Suprapubic skin (tissue), 3 donors: ENCODE measurements around the gene WDR33.

Experiments used
- EP300 ChIP-seq: sonication (generic); formaldehyde crosslinking; IDR thresholded peaks from one replicate; pipeline ENCODE4 v1.6.1; 2017; ENCODE audit warnings: antibody characterized with exemption
- POLR2A ChIP-seq, 2 donors: fragments of 450-650 bp; IDR thresholded peaks; one replicate each; pipeline ENCODE4 v1.6.1; 2017; ENCODE audit warnings: antibody characterized with exemption in 2 of 2, mild to moderate bottlenecking in 2 of 2, moderate library complexity in 2 of 2
- TF ChIP-seq, protein P1 (sequence below), 2 donors: fragments of 200-600 bp in 1 of 2; fragments of 450-650 bp in 1 of 2; sonication (generic) in 1 of 2; IDR thresholded peaks; one replicate each; pipeline ENCODE4 v1.5.1; 2016 to 2019; ENCODE audit warnings: antibody characterized with exemption in 2 of 2, mild to moderate bottlenecking in 1 of 2, moderate library complexity in 1 of 2

DNA sequence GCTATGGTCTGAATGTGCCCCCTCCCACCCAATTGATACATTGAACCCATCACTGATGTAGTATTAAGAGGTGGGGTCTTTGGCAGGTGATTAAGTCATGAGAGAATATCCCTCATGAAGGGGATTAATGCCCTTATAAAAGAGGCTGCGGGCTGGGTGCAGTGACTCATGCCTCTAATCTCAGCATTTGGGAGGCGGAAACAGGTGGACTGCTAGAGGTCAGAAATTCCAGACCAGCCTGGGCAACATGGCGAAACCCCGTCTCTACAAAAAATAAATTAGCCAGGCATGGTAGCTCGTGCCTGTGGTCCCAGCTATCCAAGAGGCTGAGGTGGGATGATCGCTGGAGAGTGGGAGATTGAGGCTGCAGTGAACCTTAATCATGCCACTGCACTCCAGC, 32.7 kb upstream of the WDR33 start:
- TF ChIP-seq, protein P1, sequence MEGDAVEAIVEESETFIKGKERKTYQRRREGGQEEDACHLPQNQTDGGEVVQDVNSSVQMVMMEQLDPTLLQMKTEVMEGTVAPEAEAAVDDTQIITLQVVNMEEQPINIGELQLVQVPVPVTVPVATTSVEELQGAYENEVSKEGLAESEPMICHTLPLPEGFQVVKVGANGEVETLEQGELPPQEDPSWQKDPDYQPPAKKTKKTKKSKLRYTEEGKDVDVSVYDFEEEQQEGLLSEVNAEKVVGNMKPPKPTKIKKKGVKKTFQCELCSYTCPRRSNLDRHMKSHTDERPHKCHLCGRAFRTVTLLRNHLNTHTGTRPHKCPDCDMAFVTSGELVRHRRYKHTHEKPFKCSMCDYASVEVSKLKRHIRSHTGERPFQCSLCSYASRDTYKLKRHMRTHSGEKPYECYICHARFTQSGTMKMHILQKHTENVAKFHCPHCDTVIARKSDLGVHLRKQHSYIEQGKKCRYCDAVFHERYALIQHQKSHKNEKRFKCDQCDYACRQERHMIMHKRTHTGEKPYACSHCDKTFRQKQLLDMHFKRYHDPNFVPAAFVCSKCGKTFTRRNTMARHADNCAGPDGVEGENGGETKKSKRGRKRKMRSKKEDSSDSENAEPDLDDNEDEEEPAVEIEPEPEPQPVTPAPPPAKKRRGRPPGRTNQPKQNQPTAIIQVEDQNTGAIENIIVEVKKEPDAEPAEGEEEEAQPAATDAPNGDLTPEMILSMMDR (IDR thresholded peaks at IDR 0.05) = no peak
- TF ChIP-seq POLR2A (IDR thresholded peaks at IDR 0.05) = no peak
- TF ChIP-seq EP300 = no peak
